T-helper 9 cell (primary cell): ENCODE measurements around the gene CCDC33.

Experiments
- DNase-seq: peaks from one replicate; pipeline ENCODE4 v3.0.0-alpha.2; 2020

CCDC33 gene

DNA sequence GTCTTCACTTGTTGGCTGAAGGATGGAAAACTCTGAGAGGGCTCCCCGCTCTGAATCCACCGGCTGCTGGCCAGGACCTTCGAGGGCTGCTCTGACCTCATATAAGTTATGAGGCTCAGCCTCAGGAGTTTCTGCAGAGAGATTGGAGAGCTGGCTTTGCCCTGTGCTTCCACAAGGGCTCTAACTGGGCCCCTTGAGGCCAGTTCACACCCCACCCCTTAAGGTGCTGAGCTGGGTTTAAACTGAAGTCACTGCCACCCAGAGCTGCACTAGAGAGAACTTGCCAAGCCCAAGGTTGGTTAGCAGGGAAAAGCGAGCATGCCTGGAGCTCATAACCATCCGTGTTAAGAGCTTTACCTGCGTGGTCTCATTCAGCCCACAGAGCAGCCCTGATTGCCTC, 2.8 kb upstream of the CCDC33 start:
- no peak for DNase-seq

DNA sequence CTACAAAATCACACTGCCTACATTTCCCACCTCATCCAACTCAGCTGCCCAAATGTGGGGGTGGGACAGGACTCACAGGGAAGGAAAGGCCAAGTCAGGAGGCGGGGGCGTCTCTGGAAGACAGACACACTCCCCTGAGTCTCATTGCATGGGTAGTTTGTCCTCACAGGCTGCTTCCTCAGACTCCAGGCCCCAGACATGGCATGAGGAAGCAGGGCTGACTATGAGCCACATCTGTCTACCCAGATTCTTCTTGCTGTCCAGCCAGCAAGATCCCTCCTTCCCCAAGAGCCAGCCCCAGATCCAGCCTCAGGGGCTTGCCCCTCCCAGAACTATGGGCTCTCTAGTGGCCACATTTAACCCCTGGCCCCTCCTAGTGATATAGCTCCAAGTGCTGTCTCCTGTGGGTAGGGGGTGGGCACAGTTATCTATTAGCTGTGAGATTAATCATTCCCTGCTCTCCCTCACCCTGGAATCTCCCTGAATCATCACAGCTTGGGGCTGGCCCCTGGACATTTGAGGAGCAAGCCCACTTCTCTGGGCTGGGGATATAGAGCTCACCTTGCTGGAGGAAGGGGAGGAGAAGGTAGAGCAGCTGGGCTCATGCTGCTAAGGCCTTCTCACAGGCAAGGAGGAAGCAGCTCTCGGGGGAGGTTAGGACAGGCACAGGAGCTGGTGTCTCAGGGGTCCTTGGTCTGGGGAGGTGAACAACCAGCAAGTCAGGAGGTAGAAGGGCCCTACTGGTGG, 2.1 kb upstream of the CCDC33 start:
- no peak for DNase-seq

DNA sequence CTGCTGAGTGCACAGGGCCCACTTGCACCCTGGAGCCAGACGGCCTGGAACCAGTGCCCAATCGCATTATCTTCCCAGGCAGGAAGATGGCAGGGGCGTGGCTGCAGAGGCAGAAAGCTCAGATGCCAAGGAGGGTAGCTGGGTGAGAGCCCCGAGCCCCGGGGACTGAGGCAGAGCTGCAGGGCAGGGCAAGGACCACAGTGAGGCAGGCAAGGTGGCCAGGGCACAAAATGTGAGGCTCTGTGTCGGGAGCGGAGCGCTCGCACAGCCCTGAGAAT, 1.6 kb upstream of the CCDC33 start:
- DNase-seq = no peak

DNA sequence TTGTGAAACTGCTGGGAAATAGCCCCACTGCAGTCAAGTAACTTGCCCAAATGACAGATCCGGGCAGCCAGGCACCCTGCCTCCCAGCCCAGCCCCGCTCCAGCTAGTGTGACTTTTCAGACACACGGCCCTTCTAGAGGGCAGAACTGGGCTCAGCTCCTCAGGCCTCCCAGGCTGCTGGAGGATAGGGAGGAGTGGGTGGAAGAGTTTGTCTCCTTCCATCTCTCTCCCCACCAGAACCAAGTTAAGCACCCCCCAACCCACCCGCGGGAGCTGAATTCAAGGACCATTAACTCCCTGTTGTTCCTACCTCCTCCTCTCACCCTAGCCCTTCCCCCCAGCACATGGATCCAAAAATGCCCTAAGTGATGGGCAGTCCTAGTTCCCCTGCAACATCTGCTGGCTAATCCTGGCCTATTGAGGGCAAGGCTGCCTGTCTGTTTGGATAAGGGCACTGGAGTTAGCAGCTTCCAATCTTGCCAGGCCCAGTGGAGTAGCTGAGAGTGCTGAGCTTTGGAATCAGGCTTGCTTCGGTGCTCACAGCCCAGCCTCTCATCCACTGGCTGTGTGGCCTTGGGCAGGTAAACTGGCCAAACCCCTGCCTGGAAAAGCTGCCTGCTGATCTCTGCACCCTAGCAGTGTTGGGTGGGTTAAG, 3.1 kb downstream of the CCDC33 start:
- DNase-seq = no peak

DNA sequence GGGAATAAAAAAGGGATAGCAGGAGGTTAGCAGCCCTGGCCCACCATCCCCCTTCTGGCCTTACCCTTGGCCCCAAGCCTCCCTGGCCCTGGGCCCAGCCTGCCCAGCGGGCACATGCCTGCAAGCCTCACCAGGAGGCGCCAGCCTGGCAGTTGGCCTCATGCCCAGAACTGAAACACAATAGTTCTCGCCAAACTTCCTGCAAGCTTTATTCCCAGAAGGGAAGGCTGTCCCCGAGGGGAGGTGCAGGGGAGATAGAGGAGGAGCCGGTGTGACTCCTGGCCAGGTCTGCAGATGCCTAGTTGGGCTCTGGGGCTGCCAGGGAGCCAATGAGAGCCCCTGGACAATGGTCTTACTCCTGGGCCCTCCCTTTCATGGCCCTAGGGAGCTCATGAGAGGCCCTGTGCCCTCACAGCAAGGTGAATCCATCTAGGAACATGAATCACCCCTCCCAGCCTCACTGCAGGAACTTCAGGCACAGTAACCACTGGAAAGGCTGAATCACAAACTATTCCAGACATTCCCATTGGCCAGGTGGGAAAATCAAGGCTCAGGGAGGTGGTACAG, 4.0 kb downstream of the CCDC33 start:
- no peak for DNase-seq

DNA sequence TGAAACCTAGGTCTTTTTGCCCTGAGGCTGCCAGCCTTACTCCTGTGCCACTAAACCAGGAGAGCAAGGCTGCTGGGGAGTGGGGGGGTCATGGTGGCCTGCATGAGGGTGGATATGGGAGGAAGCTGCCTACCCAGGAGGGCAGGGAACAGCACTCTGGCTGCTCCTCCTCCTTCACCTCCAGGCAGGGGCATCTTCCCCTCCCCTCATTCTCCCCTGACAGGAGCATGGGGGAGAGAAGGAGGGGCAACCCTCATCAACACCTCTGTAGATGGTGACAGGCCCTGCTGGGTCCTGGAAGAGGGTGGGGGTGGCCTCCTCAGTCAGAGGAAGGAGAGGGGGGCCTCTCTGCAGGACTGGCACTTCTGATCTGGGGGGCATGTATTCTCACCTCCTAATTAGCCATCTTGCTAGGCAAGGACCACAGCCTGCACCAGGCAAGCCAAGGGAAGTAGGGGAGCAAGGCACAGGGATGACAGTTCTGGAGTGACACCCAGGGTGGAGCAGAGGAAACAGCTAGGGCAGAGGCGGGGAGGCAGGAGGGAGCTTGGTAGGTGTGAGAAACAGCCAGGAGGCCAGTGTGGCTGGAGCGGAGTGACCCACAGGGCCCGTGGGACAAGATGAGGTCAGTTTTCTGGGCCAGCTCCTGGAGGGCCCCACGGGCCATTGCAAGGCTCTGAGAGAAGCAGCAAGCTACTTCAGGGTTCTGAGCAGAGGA, 4.9 kb downstream of the CCDC33 start:
- no peak for DNase-seq

DNA sequence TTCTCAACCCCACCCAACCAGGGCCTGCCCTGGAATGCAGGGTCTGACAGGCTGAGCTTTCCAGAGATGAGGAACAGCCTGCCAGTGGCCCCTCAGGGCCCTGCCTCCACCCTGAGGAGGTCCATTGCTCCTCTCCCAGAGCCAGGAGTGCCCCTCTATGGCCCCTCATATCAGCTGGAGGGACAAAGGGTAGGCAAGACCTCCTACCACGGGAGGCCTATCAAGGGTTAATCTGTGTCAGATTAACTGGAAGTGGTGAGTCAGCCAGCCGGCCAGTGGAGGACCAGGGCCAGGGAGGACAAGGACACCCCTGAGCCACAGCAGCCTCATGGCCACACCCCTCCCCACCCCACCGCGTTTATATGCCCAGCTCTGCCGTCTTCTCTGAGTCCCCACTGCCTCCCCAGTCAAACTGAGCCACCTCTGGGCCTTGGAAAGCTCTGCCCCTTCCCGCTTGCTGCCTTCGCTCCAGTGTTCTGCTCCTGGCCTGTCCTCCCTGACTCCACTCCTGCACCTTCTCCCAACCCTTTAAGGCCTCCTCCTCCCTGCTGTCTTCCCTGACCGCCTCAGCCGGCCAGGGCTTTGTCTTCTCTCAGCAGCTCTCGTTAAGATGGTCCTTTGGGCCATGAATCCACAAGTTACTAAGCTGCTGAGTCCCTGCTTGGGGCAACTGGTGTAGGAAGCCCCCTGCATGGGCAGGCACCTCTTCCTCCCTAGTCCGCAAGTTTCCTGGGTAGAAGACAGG, 6.5 kb downstream of the CCDC33 start:
- no peak for DNase-seq

DNA sequence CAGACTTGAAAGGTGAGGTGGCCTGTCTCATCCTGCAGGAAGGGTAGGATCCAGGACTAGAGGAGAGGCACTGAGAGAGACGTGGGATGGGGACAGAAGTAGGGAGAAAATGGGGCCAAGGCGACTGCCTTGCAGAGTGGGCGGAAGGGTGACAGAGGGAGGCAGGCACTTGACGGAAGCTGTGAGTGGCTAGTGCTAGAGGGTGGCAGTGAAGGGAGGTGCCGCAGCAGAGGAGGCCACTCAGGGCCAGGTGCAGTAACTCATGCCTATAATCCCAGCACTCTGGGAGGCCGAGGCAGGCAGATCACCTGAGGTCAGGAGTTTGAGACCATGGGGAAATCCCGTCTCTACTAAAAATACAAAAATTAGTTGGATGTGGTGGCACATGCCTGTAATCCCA, 7.3 kb downstream of the CCDC33 start:
- no peak for DNase-seq

DNA sequence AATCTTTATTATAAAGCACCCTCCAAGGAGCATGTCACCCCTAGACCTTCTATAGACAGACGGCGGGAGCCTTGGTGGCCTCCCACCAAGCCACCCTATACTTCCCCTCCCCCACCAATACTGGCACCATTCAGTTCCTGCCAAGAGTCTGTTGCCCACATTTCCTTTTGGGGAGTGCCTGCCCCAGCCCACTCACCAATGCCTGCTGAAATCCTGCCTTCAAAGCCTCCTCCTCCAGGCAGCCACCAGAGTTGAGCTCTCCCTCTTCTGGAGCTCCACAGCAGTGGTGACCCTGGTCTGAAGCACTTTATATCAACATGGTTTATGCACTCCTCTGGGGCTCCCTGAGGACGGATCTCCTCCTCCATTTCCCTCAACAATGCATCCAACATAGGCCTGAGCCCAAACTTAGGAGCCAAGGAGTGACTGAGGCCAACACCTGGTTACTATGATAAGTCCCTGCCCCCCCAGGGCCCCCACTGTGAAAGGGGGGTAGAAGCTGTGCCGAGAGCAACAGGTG, 8.8 kb downstream of the CCDC33 start:
- DNase-seq = no peak

DNA sequence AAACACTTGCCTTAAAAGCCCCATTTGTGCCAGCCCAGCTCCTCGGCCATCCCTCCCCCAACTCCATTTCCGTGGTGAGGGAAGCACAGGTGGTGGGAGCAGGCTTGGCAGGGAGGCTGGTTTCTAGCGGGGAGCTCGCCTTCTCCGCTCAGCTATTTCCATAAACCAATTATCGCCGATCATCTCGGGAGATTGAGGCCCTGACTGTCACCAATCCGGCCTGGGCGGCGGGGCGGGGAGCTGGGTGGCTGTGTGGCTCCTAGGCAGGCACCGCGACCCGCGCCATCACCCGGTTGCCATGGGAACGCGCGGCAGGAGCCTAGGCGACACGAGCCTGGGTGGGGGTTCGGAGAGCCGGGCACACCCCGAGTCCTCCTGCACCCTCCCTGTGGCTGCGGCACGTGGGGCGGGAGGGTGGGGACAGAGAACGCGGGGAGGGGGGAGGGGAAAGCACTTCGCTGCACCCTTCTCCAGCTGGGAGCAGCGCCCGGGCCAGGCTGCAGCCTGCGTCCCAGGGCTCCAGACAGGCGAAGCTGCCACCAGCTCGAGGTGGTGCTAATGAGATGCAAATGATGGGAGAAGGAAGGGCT, 9.3 kb downstream of the CCDC33 start:
- no peak for DNase-seq

DNA sequence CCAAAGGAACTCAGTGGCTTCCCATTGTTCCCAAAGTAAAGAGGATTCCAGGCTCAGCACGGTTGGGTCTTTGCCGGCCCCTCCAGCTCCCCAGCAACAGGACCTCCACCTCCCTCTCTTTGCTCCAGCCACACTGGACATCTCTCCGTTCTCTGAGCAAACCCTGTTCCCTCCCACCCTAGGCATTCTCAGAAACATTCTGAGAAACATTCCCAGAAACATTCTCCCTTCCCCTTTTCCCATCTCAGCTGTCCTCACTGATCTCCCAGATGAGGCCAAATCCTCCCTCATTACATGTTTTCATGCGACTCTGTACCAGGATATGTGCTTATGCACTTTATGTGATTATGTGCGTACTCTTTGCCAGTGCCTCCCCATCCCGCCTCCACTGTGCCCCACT, 14.1 kb downstream of the CCDC33 start:
- DNase-seq = no peak

DNA sequence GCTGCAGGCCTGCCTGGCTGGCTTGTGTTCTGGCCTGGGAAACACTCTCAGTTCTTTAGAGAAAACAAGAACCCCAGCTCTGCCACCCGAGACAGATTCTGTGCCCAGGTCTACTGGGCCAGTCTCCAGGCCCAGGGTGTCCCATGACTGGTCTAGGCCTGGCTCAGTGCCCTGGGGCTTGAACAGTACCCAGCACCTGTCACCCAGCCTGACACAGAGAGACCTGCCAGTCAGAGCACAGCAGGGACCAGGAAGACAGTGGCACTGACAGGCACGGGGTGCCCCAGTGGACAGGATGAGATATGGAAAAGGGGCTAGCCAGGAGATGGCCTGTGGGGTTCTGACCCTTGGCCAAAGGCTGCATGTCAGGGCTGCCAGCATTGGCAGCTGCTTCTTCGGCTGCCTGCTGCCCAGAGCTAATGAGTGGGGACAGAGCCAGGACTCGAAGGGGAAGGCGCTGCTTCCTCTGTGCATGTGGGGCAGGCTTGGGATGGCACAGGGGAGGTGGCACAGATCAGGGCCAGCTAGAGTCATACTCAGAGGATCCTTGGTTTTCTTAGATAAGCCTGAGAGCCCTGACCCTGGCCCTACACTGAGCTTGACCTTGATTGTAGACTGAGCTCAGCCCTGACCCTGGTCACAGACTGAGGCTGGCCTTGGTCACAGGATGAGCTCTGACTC, 15.1 kb downstream of the CCDC33 start:
- no peak for DNase-seq

DNA sequence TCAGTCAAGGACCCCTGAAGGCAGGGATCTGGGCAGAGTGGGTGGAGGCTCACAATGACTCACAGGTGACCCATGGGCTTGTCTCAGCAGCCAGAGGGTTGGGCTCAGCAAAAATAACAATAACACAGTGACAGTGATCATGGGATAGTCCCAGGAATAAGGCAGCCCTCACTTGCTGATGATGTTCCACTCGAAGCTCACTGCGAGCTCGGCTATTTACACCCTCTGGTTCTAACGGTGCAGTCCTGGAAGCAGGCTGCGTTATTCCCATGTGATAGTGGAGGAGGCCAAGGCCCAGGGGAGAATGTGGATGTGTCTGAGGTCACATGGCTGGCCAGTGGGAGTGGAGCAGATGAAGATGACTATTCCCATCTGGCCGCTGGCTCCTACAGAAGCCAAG, 16.2 kb downstream of the CCDC33 start:
- DNase-seq = no peak

DNA sequence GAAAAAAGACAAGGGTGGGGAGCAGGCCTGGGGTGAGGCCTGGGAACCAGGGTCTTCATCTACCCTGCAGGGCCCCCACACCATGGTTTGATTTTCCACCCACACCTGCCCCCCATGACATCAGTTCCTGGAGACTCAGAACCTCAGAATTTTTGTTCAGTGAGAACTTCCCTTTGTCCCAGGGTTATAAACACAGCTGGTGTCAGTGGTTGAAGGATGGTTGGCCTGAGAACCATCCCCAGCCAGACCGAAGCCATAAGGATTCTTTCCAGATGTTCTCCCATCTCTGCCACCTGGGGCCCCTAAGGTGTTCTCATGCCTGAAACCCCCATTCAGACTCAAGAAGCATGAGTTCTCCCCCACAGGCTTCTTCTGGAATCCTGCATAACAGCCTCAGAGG, 16.6 kb downstream of the CCDC33 start:
- no peak for DNase-seq

DNA sequence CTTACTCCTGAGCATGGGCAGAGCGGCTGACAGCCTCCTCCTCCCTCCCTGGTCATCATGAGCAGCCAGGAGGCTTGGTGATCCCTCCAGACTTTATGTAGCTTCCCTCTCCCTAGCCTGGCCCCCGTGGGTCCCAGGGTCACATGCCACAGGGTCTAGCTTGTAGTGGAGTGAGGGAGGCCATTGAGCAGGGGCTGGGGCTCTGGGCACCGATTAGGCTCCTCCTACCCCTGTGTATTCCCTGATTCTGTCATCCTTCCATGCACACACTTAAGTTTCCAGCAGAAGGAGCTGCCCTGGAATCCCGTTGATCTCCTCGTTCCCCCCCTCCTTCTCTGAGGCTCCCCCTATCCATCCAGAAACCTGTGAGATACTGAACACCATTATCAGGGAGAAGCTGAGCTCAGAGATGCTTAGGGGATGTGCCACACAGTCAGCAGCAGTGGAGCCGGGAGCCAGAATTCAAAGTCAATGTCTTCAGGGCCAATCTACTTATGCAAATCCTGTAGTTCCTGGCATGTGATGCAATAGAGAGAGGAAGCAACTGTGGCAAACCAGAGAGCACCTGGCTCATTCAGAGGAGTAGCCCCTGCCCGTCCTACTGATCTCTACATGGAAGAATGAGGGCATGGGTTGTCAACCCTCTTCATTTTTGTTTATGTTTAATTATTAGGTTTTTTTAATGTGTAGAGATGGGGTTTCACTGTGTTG, 17.2 kb downstream of the CCDC33 start:
- DNase-seq = no peak

DNA sequence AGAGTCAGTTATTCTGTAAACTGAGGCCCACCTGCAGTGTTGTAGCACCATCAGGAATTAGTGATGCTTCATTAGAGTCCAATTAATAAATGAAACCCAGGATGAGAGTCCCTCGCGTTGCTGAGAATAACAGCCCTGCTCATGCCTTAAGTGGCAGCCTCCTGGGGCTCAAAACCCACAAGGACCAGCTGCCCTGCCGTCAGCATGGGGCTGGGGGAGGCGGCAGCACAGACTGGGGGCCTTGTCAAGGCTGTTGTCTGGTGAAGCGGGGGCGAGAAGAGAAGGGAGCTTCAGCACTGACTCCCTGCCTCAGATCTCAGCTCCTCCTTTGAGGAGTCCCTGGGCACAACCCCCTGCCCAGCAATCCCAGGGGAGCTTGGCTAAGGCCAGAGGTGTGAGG, 21.0 kb downstream of the CCDC33 start:
- DNase-seq = no peak

DNA sequence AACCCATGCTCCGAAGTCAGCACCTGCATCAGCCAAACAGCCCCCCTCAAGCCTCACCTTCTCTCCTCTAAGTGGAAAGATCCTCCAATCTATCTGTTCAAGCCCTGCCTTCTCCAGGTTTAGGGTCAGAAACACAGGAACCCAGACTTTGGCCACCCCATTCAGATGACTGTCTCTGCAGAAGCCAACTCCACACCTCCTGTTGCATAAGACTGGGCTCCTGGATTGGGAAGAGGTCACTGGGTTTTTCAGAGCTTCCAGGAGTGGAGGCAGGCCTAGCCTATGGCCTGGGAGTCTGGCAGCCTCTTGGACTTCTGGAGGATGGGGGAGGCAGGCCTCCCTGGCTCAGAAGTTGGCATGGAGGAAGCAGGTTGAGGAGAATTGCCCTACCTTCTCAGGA, 21.5 kb downstream of the CCDC33 start:
- no peak for DNase-seq

DNA sequence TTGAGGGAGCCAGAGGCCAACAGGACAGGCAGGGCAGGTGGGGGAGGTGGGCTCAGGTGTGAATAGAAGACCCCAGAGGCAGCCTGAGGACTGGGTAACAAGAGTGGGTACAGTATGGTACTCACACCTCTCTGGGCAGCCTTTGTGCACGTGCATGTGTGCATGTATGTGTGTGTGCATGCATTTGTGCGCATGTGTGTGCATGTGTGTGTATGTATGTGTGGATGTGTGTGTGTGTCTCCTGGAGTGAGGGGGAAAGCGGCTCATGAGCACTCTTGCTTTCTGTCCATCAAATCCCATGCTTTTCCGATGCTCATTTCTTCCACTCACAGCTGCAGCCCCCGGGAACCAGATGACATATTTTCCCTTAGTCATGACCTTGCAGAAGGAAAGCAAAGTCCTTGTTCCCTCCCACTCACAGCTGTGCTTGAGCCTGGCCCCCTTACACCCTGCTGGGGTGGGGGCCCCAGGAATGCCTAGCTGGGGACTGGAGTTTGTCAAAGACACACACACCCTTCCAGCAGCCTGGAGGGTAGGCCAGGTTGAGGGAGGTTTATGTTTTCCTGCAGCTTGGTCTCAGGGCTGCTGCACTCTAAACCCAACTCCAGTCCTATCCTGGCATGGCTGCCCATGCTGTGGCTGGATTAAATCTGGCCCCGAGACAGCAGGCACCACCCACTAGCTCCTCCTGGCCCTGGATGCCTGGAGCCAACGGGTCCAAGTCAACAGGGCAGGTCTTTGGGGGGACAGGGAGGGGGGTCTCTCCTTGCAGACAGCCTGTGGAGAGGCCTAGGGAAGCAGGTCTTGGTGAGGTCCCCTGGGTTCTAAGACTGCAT, 22.5 kb downstream of the CCDC33 start:
- no peak for DNase-seq

DNA sequence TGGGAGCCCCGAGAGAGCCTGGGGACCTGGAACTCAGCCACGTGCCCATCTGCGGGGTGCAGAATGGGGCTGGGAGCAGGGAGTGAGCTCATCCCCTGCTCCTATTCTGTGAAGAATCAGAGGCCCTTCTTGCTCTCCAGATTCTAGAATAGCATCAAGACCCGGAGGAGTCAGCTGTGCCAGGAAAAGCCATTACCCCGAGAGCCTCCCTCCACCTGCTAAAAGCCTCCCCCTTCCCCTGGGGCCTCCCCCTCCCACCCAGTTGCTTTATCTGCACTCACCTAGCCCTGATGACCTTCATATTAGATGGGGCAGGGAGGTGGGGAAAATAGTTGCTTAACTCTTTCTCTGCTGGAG, 23.1 kb downstream of the CCDC33 start:
- no peak for DNase-seq

DNA sequence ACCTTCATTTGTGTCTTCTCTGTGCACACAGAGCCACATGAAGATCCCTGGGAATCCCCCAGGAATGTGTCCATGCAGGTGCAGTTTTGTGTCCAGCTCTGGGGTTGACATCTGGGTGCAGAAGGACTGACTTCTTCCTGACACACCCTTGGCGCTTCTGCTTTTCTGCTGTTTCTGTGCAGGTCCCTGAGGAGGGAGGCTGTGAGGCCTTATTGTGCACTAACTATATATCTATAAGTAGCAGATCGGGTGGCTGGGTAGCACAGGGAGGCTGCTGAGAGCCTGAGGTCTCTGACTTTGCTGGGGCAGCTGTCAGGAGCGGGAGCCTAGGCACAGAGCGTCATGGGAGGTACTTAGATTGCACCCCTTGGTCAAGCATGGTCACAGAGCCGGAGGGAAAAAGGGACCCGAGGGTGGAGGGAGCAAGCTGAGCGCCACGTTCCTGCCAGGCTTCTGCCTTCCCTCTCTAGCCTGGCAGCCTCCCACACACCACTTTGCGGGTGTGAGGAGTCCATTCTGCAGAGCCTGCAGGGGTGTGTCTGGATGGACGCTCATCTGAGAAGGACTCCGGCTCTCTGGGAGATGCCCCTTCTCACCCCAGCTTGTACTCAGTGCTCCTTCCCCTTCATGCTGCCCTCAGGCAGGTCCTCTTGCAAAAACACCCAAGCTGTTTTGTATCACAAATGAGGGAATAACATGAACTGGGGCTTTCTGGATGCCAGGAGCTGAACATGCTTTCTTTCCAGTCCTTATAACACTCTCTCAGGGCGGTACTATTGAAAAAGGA, 23.9 kb downstream of the CCDC33 start:
- DNase-seq = no peak
